NCI-H2196 (cell line): ENCODE measurements around the gene EIF2D.

Experiments
- DNase-seq: peaks from one replicate; lab custom pipeline; 2025; ENCODE audit not compliant: unreplicated experiment; lab: John Stamatoyannopoulos, UW

EIF2D gene

DNA sequence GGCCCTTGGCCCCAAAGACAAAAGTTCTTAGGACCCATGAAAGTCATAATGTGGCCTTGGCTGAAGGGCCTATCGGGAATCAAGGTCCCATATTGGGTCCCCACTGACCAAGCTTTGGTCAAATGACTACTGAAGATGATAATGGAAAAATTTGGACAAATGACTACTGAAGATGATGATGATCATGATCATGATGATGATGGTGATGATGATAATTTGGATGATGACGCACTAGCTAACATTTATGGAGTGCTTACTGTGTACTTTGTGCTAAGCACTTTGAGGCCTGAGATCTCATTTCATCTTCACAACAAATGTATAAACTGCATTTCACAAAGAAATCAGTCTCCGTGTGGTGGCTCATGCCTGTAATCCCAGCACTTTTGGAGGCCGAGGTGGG is 39.4 kb downstream of the EIF2D start:
- no peak for DNase-seq

DNA sequence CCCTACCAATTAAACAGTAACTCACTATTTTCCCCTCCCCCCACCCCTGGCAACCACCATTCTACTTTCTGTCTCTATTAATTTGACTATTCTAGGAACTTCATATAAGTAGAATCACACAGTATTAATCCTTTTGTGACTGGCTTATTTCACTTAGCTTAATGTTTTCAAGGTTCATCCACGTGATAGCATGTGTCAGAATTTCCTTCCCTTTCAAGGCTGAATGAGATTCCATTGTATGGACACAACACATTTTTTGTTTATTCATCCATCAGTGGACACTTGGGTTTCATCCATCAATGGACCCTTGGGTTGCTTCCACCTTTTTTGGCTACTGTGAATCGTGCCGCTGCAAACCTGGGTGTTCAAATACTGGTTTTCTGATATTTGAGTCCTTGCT is 41.7 kb downstream of the EIF2D start:
- no peak for DNase-seq

DNA sequence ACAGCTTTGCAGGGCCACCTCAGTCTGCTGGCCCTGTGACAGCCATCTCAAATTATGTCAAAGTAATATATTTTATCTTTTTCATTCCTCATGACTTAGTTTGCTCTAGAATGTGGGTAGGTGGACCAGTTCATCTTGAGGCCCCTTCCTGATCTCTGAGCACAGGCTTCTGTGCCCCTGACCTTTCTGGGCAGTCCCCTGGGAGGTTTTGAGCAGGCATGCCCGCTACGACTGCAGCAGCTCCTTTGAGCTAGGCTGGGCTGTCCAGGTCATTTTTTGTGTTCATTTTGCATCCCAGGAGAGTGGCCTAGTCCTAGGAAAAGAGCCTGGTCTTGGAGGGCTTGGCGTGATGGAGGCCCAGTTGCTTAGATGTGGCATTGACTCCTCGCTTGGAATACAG is 42.7 kb downstream of the EIF2D start:
- no peak for DNase-seq

DNA sequence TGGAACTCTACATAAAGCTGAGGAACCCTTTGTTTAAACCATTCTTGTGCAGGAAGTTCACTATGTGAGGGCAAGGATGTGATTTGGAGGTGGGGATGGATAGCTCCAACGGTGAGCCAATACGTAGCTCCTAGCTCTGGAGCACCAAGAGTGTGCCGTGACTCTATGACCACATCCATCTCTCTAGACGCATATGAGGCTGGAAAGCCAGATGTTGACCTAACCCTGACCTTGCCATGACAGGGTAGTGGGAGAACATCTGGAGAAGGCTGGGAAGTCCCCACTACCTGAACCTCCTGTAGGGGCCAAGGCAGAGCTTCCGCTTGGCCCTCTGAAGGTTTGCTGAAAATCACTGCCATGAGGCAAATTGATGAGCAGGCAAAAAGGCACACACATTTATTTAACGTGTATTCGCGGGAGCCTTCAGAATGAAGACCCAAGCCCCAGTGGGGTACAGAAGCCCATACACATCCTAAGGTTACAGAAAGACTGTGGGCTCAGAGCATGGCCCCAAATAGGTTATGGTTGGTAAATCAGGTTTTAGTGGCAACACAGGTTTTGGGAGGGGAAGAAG is 43.4 kb downstream of the EIF2D start:
- no peak for DNase-seq

DNA sequence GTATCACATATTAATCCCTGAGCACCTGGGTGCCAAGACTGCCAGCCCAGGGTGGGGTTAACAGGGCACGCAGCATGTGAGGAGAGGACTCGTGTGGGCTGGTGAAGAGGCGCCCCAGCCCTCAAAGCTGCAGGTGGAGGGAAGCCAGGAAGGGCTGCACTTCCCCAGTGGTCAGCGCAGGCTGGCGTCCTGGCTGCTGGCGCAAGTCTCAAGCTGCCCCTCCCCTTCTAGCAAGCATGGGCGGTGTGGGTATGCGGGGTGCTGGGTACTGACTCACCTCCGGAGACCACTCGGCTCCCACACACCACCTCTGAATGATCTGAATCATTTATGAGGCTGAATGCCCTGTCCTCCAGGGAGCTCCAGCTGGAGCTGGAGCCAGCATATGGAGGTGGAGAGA is 44.0 kb downstream of the EIF2D start:
- DNase-seq = no peak

DNA sequence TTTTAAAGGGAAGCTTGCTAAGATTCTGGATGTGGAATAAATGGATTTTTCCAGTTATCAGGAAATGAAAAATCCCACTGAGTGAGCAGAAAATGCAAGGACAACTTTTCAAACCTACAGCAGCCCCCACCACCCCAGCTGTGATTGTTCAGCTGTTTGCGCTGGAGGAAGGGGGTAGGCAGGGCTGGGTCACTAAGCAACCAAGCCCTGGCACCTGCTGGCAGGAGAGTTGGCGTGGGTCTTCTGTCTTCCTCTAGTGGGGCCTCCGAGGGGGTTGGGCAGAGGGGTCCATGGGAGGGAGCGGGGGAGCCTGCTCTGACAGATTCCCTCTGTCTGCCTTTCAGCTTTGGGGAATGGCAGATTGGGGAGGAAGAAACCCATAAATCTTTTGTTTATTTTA is 45.3 kb downstream of the EIF2D start:
- no peak for DNase-seq

DNA sequence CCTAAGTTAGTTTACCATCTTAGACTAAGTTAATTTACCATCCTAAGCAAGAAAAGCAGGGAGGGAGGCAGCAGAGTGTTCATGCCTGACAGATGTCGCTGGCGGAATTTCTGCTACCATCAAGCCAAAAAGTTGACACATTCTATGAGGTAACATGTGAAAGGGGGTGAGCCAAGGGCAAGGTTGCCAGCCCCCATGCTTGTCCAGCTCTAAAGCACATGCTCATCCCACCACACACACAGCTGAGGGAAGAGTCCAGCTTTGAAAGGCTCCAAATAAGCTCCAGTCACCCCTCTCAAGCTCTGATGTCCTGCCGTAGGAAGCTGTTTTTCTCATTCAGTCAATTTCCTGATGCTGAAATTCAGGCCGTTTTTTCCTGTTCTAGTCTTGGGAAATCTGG is 46.3 kb downstream of the EIF2D start:
- no peak for DNase-seq

DNA sequence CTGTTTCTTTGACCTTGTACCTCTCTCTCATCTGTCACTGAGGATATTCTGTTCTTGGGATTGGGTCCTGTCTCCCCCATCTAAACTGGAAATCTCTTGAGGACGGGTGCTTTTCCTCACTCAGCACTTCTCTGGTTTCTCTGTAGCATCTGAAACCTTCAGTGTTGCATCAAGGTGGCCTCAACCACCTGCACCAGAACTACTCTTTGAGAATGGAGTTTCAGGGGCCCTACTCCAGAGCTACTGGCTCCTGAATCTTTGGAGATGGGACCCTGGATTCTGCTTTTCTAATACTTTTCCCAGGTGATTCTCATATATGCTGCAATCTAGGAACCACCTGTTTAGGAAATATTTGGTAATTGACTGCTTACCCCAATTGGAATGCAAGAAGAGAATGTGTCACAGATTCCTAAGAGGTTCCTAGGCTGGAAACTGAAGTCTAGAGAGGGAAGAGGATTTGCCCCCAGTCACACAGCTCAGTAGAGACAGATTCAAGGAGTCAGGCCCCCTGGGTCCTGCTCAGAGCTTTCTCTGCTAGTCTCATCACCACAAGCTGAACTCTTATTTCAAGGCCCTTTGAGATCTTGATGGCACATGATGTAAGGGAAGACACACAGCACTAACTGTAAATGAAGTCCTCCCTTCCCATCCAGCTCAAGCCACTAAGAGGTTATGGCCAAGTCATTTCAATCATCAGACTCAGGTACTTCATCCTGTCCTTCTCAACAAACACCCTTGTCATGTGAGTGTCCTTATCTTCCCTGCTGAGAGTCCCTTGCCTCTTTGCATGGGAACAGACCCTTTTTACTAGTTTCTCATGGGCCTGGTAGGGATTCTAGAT is 48.7 kb downstream of the EIF2D start:
- DNase-seq = no peak

DNA sequence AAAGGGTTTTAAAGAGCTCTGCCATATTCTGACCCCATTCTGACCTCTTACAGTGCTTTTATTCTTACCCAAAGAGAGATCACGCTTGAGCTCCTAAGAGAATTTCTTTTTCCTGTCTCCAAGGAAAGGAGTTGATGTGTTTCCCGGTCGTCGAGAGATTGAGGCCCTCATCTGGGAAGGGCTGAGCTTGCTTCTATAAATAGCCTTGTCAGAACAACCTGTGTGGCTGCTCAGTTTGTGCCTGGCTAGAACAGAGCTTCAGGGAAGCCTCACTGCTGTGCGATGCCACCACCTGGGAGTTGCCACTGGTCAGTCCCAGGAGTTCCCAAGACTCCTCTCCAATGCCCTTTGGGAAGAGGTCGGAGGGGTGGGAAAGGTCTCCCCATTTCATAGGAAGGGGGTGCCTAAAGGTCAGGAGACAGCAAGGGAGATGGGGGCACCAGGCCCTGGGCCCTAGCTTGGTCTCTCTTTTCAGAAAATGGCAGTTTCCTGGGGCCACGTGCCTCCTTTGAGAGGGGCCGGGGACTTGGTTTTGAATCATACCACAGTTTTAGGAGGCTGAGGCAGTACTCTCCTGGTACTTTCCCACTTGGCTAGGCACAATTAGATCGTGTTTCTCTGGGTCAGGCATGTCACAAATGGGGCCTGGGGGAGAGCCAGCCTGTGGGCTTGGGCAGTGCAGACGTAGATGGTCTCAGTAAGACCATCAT is 52.1 kb downstream of the EIF2D start:
- no peak for DNase-seq

DNA sequence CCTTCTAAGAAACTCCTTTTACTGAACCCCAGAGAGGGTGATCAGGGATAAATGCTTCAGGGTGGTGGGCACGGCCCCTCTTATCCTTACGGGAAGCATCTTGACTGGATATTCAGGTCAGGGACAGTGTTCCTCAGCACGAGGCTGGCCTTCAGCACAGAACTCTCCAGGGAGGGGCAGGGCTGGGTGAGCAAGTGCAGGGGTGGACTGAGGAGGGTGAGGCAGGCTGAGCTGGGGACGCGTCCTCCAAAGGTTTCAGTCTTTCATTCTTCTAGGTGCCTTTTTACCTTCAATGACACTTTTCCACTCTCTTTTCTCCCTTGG is 52.6 kb downstream of the EIF2D start:
- no peak for DNase-seq

DNA sequence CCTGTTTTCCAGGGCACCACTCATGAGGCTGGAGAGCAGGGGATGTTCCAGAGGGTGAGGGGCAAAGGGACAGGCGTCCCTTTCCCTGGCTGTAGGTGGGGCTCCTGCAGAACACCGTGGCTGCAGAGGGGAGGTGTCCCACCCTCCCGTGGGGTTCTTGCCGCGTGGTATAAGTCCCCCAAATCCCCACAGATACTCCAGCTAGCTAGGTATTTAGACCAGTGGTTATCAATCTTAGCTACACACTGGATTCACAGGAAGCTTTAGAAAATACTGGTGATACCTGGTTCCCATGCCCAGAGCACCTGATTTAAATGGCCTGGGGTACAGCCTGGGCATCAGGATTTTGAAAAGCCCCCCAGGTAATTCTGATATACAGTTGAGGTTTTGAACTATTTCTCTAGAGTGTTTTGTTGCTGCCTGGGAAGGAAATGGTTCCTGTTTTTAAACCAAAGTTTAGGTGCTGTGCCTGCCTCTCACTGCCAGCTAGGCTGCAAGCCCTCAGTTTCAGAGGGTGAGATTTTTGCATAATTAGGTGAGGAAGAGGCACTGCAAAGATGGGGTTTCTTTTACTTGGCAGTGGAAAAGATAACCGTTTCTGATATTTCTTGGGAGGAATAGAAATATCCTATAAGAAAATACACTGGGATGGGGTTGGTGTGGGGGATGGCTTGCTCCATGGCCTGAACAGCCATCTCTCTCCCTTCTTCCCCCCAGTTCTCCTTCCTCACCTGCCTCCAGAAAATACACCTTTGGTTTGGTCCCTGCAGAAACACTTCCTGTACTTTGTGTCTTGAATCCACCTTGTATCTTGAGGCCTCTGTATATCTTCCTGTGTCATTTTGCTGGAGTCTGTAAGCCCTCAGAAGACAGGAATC is 53.2 kb downstream of the EIF2D start:
- no peak for DNase-seq

DNA sequence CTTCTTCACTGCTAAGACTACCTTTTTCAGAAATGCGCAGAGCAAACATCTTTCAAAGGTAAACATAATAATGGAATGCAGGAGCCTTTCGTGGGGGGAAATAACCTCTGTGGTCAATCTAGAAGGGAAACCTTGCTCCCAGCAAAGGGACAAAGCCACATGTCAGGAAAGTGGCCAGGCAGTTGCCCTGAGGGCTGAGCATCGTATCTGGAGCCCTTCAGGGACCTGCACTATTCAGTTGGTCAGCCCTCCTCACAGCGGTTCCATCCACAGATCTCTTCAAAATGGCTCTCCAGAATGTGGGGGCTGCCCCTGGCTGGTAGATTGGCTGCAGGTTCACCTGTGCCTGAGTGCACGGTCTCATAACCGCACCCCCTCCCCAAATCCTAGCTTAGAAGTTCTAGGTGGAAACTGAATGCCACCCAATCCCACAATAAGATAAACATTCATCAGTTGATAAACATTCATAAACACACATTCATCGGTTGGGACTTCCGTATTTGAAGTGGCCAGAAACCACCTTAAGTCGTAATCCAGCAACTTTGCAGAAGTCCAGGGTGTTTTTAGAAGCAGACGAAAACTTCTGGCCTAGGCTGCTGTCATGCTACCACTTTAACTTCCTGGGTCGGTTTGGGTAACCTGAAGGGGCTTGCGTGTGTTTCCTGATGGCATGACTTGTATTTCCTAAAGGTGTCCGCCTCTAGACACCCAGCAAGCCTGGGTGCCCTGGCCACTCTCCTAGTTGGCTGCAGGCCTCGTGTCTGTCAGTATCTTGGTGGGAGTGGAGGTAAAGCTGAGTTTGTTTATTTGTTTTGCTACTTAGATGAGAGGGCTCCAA is 54.4 kb downstream of the EIF2D start:
- DNase-seq = peak; percentile 24

DNA sequence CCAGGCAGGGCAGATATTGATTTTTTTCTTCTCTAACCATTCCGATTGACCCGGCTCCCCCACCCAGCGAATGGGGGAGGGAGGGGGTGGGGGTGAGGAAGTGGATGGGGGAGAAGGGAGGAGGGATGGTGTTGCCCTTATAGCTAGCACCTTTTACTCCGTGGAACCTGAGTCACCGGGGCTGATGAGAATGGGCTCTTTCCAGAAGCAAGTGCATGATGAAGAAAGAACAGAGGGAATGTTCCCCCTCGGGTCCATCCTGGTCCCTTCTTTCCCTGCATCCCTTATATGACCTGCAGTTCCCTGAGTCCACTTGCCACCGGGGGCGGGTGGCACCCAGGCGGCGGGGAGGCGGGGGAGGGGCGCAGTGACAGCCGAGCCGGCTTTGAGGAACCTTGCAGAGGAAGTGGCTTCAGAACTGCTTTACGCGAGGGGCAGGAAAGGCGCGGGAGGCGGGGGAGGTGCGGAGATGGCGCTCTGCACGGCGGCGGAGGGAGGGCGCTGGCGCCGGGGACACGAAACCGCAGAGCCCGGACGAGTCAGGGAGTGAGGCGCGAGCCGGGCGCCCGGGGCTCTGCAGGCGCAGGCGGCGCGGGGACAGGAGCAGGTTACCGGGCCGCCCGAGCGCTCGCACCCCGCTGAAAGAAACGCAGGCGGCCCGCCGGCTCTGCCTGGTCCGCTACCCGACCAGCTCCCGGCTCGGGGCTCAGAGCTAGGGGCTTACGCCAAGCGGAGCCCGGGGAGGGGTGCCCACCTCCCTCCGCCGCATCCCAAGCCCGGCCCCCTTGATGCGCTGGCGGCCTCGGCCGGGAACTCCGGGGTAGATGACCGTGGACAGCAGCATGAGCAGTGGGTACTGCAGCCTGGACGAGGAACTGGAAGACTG is 55.3 kb downstream of the EIF2D start:
- DNase-seq = peak; percentile 43

DNA sequence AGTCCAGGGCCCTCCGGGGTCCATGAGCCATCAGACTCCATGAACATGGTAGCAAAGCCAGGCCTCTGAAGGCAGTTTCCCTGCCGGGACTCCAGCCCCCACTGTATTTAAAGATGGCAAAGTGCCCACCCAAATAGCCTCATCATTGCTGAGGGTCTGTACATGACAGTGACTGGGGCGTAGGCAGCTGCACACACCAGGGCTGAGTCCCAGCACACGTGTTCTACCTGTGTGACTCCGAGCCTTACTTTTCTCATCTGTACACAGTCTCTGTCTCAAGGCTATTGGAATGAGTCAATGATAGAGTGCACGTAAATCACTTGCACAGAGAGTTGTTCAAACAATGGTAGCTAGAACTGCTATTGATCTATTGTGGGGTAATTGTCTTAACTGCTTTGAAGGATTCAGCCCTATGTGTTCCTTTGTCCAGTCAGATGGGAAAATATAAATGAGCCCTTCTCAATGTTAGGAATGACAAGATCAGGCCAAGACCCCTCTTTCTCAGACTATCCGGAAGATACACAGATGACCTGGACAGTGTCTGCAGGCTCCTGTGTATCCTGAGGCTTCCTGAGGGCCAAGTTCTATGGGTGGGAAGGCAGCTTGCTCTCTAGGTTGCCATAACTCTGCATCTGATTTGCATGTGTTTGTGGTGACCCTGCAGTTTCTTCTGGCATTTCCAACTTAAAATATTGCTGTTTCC is 56.1 kb downstream of the EIF2D start:
- no peak for DNase-seq

DNA sequence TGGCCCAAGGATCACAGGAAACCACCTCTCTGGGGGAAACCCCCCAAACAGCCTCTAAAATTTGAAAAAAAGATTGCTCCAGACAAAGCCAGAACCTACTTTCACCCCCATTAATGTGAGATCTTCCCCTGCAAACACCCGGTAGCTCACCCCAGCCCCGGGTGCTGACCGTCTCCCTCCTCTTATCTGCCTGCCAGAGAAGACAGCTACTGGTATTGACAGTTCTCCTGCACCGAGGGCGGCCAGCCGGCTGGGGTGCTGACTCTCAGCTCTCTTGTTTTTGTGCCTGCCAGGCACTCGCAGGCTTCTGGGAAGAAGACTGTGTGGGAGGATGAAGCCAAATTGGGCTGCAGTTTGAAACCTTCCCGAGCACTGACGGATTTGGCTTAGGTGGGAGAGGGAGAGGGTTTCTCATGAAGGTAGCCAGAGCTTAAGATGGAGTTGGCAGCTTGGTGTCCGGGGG is 56.8 kb downstream of the EIF2D start:
- DNase-seq = no peak

DNA sequence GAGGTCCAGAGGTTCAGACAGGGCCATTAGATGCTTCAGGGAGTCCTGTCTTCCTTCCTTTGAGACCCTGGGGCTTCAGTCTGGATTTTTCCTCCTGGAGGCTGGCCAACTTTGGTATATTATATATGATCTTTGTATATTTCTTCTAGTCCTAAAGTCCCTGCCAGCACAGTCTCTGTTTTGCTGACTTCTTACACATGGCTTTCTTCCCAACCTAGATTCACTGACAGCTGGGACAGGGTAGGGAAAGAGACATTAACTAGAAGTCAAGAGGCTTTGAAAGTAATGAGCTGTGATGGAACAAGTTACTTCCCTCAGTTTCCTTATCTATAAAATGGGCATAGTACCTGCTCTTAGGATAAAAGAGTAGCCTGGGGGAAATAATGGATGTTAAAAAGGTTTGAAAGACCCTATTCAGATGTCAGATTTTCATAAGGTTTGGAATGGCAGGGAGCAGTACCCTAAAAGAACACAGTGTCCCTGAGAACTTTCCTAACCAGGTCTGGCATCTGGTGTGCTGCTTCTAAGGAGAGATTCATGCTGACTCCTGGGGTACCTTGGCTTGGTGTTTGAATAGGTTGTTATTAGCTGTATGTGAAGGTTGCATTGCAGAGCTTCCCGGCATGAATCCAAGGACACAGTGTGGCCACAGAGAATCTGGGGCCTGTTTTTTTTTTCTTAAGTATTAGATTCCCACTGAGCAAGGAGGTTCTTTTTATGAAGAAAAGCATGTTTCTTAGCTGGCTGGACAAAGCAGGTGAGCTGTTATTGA is 57.4 kb downstream of the EIF2D start:
- DNase-seq = no peak

DNA sequence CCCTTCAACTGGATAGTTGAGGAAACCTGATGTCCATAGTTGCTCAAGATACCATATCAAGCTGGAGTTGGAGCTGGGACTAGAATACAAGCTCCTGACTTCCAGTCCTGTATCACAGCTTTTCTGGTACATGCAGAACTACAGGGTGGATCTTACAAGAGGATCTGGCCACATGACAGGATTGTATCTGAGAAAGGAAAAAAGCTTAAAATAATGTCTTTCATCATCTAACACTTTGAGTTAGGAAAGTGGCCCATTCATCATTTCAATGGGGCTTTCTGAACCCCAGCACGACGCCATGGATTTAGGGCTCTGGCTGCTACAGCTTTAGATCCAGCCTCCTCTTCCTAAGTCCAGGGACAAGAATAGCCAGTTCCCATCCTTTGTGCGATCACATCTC is 58.1 kb downstream of the EIF2D start:
- DNase-seq = no peak

DNA sequence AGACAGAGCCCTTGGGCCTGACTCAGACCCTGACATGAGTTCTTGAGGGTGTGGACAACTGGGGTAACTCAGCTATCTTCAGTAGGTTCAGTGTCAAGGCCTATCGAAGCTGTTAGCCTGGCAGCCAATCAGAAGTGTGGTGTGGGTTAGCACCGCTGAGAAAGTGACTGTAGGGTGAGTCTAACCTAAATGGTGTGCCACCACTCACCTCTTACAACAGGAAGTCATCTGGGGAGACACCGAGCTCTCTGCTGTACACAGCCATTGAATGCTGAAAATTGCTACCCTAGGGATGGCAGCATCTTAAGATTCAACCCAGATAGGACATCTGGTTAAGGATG is 60.3 kb downstream of the EIF2D start:
- DNase-seq = no peak
